H1 (cell line): ENCODE data around the gene RAG2. TPM values are rescaled to one million over a fixed set of nuclear protein-coding genes. Genes with fewer than 3 reads are reported as not detected.

Experiments
- ASH2L ChIP-seq: fragments of 200-600, 300-600 bp; sonication (generic); IDR thresholded peaks from one replicate; pipeline ENCODE4 v1.7.1; 2017; ENCODE audit warnings: low read length
- CBX8 ChIP-seq: fragments of 300-800, 300-1000 bp; sonication (generic); IDR thresholded peaks from 2 replicates; pipeline ENCODE4 v1.7.1; 2016; ENCODE audit warnings: low read depth, low read length, borderline replicate concordance
- CHD7 ChIP-seq: fragments of 300-600 bp; sonication (generic); IDR thresholded peaks from 2 replicates; pipeline ENCODE4 v1.7.1; 2012; ENCODE audit warnings: low read length, moderate library complexity, mild to moderate bottlenecking, inconsistent platforms; ENCODE audit not compliant: insufficient replicate concordance
- HDAC2 ChIP-seq, 2 experiments: fragments of 300-600 bp in 1 of 2; sonication (generic) in 1 of 2; IDR thresholded peaks; 2 replicates each; pipeline ENCODE4 v1.6.1; 2011 to 2012; ENCODE audit warnings: low read depth in 2 of 2, low read length in 2 of 2, mild to moderate bottlenecking in 2 of 2, moderate library complexity in 2 of 2, borderline replicate concordance in 1 of 2, inconsistent platforms in 1 of 2
- polyA plus RNA-seq, 7 experiments: library from polyadenylated mRNA; depleted of rRNA in 3 of 7; stranded (reverse) in 5 of 7; unstranded in 2 of 7; fragments of >200 nt in 5 of 7; fragments of 200-250 nt in 2 of 7; gene quantifications; 1 replicate in 5 of 7; 2 replicates in 1 of 7; 4 replicates in 1 of 7; pipeline versions ENCODE4 v1.2.1 to v1.2.3, GENCODE V29; 2011 to 2013; ENCODE audit warnings: missing spikeins in 2 of 7, mixed read lengths in 2 of 7
- total RNA-seq: library from RNA; stranded (reverse); fragmentation: NEBNext Ultra II Directional; extraction: Animal tissue kit (Norgen Biotek cat#: 25700); gene quantifications from 2 replicates; pipeline ENCODE4 v1.2.1, GENCODE V29; 2021

RAG2 gene
- total and polyA plus RNA-seq, 2 of the 8 experiments (the other 6 are each of a cell fraction or from before 2014, with no cell fraction given) = not detected

DNA sequence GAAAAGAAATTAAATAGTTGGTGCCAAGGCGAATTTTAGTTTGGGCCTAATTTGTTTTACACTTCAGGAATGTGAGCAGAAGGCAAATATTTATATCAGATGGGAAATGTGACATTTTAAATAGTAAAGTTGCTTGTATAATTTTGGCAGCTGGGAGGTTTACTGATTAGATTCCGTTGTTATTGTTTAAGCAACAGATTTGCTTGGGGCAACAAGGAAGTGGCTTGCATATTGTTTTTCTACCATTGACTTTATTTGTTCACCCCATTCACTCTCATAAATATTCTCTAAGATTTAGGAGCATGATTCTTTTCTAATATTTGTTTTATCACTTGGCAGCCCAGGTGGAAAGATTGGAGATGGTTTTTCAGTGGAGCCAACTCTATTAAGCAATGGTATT, 40.5 kb upstream of the RAG2 start (continued):
- TF ChIP-seq CHD7 = no peak
- TF ChIP-seq ASH2L = no peak
- no peak for TF ChIP-seq HDAC2 (IDR thresholded peaks at IDR 0.05; ENCODE audit: borderline replicate concordance in 1 of 2, low read depth in 2 of 2, low read length in 2 of 2)
- no peak for TF ChIP-seq CBX8
